ENCODE data around the gene DSTN. TPM values are rescaled to one million over a fixed set of nuclear protein-coding genes. Genes with fewer than 3 reads are reported as not detected.

Gene DSTN
- total and polyA plus RNA-seq, 8 donors: 334 to 1,254 (median 577) TPM

DNA sequence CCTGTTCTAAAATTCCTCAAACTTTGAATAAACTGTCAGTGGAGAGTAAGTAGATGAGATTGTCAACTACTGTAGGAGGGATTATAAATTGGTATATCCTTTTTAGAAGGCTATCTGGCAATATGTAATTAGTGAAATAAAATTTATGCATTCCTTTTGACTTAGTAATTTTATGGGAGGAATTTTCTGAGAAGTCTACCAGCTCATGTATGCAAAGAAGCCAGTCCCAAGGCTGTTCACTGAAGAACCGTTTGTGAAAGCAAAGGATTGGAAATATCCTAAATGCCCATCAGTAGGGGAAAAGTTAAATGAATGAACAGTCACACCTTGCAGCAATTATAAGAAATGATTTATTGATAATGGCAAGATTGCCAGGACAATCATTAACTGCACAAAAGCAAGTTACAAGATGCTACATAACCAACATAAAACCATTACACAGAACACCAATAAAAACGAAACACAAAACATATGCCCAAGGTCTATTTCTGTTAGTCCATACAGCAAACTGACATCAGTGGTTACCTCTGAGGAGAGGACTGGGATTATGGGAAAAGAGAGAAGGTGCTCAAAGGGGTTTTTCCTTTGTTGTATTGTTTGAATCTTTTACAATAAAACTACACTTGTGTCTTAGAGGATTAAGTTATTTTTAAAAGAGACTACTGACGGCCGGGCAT, 4.6 kb upstream of the DSTN start:
- Histone ChIP-seq H3K4me3 (no peak overlapping the region), H3K27ac (peak overlapping the region in 2 of 5 donors; percentile 20 to 100), H3K27me3 (no peaks in the 10 kb centered on the region), H3K9me3 (no peaks in the 10 kb centered on the region), H3K4me1 (peaks cover 8 to 33% (median 18%) of the 10 kb centered on the region in 4 donors), H3K36me3 (no peaks in the 10 kb centered on the region)
- intact Hi-C loops (cut with DNase I; ENCODE audit: low total_unique reads): no loop called here
- no peak for TF ChIP-seq POLR2A (IDR thresholded peaks at IDR 0.05)
- TF ChIP-seq, protein P1, sequence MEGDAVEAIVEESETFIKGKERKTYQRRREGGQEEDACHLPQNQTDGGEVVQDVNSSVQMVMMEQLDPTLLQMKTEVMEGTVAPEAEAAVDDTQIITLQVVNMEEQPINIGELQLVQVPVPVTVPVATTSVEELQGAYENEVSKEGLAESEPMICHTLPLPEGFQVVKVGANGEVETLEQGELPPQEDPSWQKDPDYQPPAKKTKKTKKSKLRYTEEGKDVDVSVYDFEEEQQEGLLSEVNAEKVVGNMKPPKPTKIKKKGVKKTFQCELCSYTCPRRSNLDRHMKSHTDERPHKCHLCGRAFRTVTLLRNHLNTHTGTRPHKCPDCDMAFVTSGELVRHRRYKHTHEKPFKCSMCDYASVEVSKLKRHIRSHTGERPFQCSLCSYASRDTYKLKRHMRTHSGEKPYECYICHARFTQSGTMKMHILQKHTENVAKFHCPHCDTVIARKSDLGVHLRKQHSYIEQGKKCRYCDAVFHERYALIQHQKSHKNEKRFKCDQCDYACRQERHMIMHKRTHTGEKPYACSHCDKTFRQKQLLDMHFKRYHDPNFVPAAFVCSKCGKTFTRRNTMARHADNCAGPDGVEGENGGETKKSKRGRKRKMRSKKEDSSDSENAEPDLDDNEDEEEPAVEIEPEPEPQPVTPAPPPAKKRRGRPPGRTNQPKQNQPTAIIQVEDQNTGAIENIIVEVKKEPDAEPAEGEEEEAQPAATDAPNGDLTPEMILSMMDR (IDR thresholded peaks at IDR 0.05): no peak
- no peak for TF ChIP-seq POLR2AphosphoS5 (IDR thresholded peaks at IDR 0.05)
- TF ChIP-seq EP300 (IDR thresholded peaks at IDR 0.05): no peak
- no peak for DNase-seq
- WGBS, 5 donors: 56 to 64% (median 60%) methylated on average over 4 of the region's 4 CpGs

DNA sequence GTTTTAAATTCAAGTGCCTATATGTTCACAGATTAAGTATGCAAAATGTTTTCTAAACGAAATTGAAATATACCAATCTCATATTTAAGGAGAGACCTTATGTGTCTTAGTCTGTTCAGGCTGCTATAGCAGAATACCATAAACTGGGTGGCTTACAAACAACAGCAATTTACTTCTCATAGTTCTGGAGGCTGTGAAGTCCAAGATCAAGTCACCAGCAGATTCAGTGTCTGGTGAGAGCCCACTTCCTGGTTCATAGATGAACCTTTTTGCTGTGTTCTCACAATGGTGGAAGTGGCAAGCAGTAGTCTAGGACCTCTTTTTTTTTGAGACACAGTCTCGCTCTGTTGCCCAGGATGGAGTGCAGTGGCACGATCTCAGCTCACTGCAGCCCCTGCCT, 3.5 kb upstream of the DSTN start:
- H3K4me1 ChIP-seq: peaks cover 10 to 36% (median 21%) of the 10 kb centered on the region in 4 donors
- no peaks in the 10 kb centered on the region for H3K27me3 ChIP-seq
- no peaks in the 10 kb centered on the region for H3K9me3 ChIP-seq
- TF ChIP-seq POLR2AphosphoS5 (IDR thresholded peaks at IDR 0.05) (no peak), EP300 (IDR thresholded peaks at IDR 0.05) (no peak), POLR2A (IDR thresholded peaks at IDR 0.05) (no peak)
- TF ChIP-seq, protein P1 (IDR thresholded peaks at IDR 0.05): no peak
- no peak overlapping the region for H3K4me3 ChIP-seq
- 88 to 95% (median 94%) methylated on average over 3 of the region's 3 CpGs for WGBS, 5 donors
- no peaks in the 10 kb centered on the region for H3K36me3 ChIP-seq
- DNase-seq: no peak
- intact Hi-C loops (cut with DNase I; ENCODE audit: low total_unique reads): no loop called here
- peak overlapping the region in 3 of 5 donors; percentile 95 to 100 (median 100) for H3K27ac ChIP-seq

DNA sequence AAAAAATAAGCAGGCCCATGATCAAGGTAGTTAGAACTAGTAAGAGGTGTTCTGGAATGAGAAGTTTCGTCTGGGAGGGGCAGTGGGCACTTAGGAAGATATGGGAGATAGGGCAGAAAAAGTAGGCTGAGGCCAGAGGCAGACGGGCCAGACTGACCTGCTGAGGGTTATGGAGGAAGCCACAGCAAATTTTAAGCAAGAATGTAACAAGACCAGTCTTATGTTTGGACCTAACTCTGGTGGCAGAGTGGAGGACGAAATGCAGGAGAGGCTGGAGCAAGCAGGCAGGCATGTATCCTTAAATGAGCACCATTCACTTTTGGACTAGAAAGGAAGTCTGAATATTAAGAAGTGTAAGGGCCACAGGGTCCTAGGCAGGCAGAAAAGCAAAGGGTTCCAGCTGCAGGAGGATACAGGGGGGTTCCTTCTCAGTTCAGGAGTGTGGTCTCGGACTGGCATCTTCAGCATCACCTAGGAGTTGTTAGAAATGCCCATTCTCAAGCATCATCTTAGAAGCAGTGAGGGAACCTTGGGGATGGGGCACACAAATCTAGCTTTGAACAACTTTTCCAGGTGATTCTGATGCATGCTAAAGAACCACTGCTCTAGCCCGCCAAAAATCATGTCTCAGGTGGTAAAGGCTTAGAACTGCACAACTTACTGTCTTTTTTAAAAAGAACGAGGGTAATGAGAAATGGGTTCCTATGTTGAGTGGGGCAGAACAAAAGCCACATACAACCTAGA, 1.7 kb upstream of the DSTN start:
- TF ChIP-seq EP300 (IDR thresholded peaks at IDR 0.05): no peak
- TF ChIP-seq POLR2AphosphoS5 (IDR thresholded peaks at IDR 0.05): no peak
- no peak for TF ChIP-seq POLR2A (IDR thresholded peaks at IDR 0.05)
- TF ChIP-seq, protein P1 (IDR thresholded peaks at IDR 0.05): no peak
- Histone ChIP-seq H3K27me3 (no peaks in the 10 kb centered on the region), H3K9me3 (no peaks in the 10 kb centered on the region), H3K36me3 (peaks cover 0 to 6% (median 0%) of the 10 kb centered on the region in 4 donors), H3K4me3 (peak overlapping the region in 3 of 4 donors; percentile 70 to 98 (median 95)), H3K27ac (peak overlapping the region; percentile 22 to 100 (median 99)), H3K4me1 (peaks cover 13 to 48% (median 36%) of the 10 kb centered on the region in 4 donors)
- peak in 1 of 2 donors; percentile 34 for DNase-seq
- intact Hi-C loops (cut with DNase I; ENCODE audit: low total_unique reads): no loop called here
- WGBS, 5 donors: 58 to 70% (median 59%) methylated on average over 6 of the region's 6 CpGs

- WGBS, 5 donors: 1 to 5% (median 3%) methylated on average over 26 to 38 of the region's 38 CpGs
- Histone ChIP-seq H3K4me1 (peaks cover 17 to 56% (median 42%) of the 10 kb centered on the region in 4 donors), H3K4me3 (peak overlapping the region; percentile 70 to 98 (median 92)), H3K9me3 (no peaks in the 10 kb centered on the region), H3K27ac (peak overlapping the region; percentile 95 to 100 (median 99)), H3K36me3 (peaks cover 0 to 8% (median 2%) of the 10 kb centered on the region in 4 donors), H3K27me3 (no peaks in the 10 kb centered on the region)
- TF ChIP-seq POLR2A (IDR thresholded peaks at IDR 0.05): peak in 2 of 4 donors; percentile 33 to 44
- peak; percentile 72 for TF ChIP-seq EP300 (IDR thresholded peaks at IDR 0.05)
- TF ChIP-seq POLR2AphosphoS5 (IDR thresholded peaks at IDR 0.05): peak; percentile 92 to 96 (median 94)
- TF ChIP-seq, protein P1 (IDR thresholded peaks at IDR 0.05): no peak
- intact Hi-C loops (cut with DNase I; ENCODE audit: low total_unique reads): no loop called here
- peak; percentile 87 to 94 for DNase-seq
Observed at GRCh38 chr20:17568972-17569521, 828 bp upstream of the DSTN start.

All from stomach (tissue), 9 donors.